ENCODE results near the gene TRIM45. TPM values are rescaled to one million over a fixed set of nuclear protein-coding genes. Genes with fewer than 3 reads are reported as not detected.
A peak's percentile ranks its signal among the peaks of the same experiment; 100 is the strongest.

Gene TRIM45
- total and polyA plus RNA-seq, 2 experiments from 2014 or later, result 4.1 to 4.3 TPM

GRCh38 chr1:117093091-117093534 lies 28.4 kb downstream of the TRIM45 start:
- H3K27ac ChIP-seq, result peak overlapping the region; percentile 84
- DNase-seq (ENCODE audit: low spot score), result peak; percentile 74

GRCh38 chr1:117092594-117092993 lies 29.0 kb downstream of the TRIM45 start:
- Histone ChIP-seq H3K4me1 (ENCODE audit: insufficient read depth) (peaks cover 12% of the 10 kb centered on the region), H3K9me2 (replicated peaks; ENCODE audit: insufficient read depth) (no peaks in the 10 kb centered on the region), H3K4me2 (peak overlapping the region; percentile 29), H3K27me3 (no peaks in the 10 kb centered on the region), H3K9me3 (ENCODE audit: low read depth) (no peaks in the 10 kb centered on the region), H2AFZ (no peak overlapping the region), H3K79me2 (no peaks in the 10 kb centered on the region), H3K36me3 (replicated peaks; ENCODE audit: insufficient read depth, low read depth) (no peaks in the 10 kb centered on the region), H4K20me1 (ENCODE audit: insufficient read depth, poor library complexity, severe bottlenecking) (no peaks in the 10 kb centered on the region), H3K4me3 (no peak overlapping the region), H3K27ac (peak overlapping the region; percentile 84)
- no peak for TF ChIP-seq CTCF (IDR thresholded peaks at IDR 0.05; ENCODE audit: poor library complexity)
- TF ChIP-seq EZH2phosphoT487 (IDR thresholded peaks at IDR 0.05; ENCODE audit: low read depth, severe bottlenecking, unreplicated experiment), result no peak
- TF ChIP-seq EZH2 (IDR thresholded peaks at IDR 0.05; ENCODE audit: borderline replicate concordance), result no peak
- WGBS (ENCODE audit: low lambda C conversion rate, missing lambda C conversion rate), result 89% methylated on average over 5 of the region's 5 CpGs
- no peak for DNase-seq (ENCODE audit: low spot score)

More at GRCh38 chr1:117093091-117093534, 28.4 kb downstream of the TRIM45 start:
- 33% methylated on average over 7 of the region's 7 CpGs for WGBS (ENCODE audit: low lambda C conversion rate, missing lambda C conversion rate)
- no peaks in the 10 kb centered on the region for H3K9me3 ChIP-seq (ENCODE audit: low read depth)
- H3K79me2 ChIP-seq, result no peaks in the 10 kb centered on the region
- no peaks in the 10 kb centered on the region for H3K36me3 ChIP-seq (replicated peaks; ENCODE audit: insufficient read depth, low read depth)
- H3K27me3 ChIP-seq, result no peaks in the 10 kb centered on the region
- peaks cover 12% of the 10 kb centered on the region for H3K4me1 ChIP-seq (ENCODE audit: insufficient read depth)
- no peak overlapping the region for H3K4me3 ChIP-seq
- H2AFZ ChIP-seq, result no peak overlapping the region
- TF ChIP-seq EZH2 (IDR thresholded peaks at IDR 0.05; ENCODE audit: borderline replicate concordance) (no peak), EZH2phosphoT487 (IDR thresholded peaks at IDR 0.05; ENCODE audit: low read depth, severe bottlenecking, unreplicated experiment) (no peak), CTCF (IDR thresholded peaks at IDR 0.05; ENCODE audit: poor library complexity) (no peak)
- peak overlapping the region; percentile 29 for H3K4me2 ChIP-seq
- H4K20me1 ChIP-seq (ENCODE audit: insufficient read depth, poor library complexity, severe bottlenecking), result no peaks in the 10 kb centered on the region
- no peaks in the 10 kb centered on the region for H3K9me2 ChIP-seq (replicated peaks; ENCODE audit: insufficient read depth)

GRCh38 chr1:117089996-117090395 lies 31.6 kb downstream of the TRIM45 start:
- Histone ChIP-seq H3K27me3 (no peaks in the 10 kb centered on the region), H4K20me1 (ENCODE audit: insufficient read depth, poor library complexity, severe bottlenecking) (no peaks in the 10 kb centered on the region), H3K4me2 (no peak overlapping the region), H3K36me3 (replicated peaks; ENCODE audit: insufficient read depth, low read depth) (no peaks in the 10 kb centered on the region), H3K27ac (no peak overlapping the region), H3K9me2 (replicated peaks; ENCODE audit: insufficient read depth) (no peaks in the 10 kb centered on the region), H2AFZ (no peak overlapping the region), H3K9me3 (ENCODE audit: low read depth) (no peaks in the 10 kb centered on the region), H3K4me1 (ENCODE audit: insufficient read depth) (peaks cover 12% of the 10 kb centered on the region), H3K4me3 (no peak overlapping the region), H3K79me2 (no peaks in the 10 kb centered on the region)
- DNase-seq (ENCODE audit: low spot score), result no peak
- WGBS (ENCODE audit: low lambda C conversion rate, missing lambda C conversion rate), result 89% methylated on average over 2 of the region's 2 CpGs
- TF ChIP-seq EZH2 (IDR thresholded peaks at IDR 0.05; ENCODE audit: borderline replicate concordance), result no peak
- TF ChIP-seq EZH2phosphoT487 (IDR thresholded peaks at IDR 0.05; ENCODE audit: low read depth, severe bottlenecking, unreplicated experiment), result no peak
- no peak for TF ChIP-seq CTCF (IDR thresholded peaks at IDR 0.05; ENCODE audit: poor library complexity)

GRCh38 chr1:117087686-117088085 lies 33.9 kb downstream of the TRIM45 start:
- H3K4me3 ChIP-seq, result no peak overlapping the region
- no peak overlapping the region for H3K27ac ChIP-seq
- no peaks in the 10 kb centered on the region for H3K79me2 ChIP-seq
- H3K27me3 ChIP-seq, result no peaks in the 10 kb centered on the region
- no peak for DNase-seq (ENCODE audit: low spot score)
- no peaks in the 10 kb centered on the region for H3K9me3 ChIP-seq (ENCODE audit: low read depth)
- H3K4me1 ChIP-seq (ENCODE audit: insufficient read depth), result no peaks in the 10 kb centered on the region
- WGBS (ENCODE audit: low lambda C conversion rate, missing lambda C conversion rate), result 98% methylated on average over 6 of the region's 6 CpGs
- TF ChIP-seq EZH2 (IDR thresholded peaks at IDR 0.05; ENCODE audit: borderline replicate concordance), result no peak
- TF ChIP-seq CTCF (IDR thresholded peaks at IDR 0.05; ENCODE audit: poor library complexity), result no peak
- no peak for TF ChIP-seq EZH2phosphoT487 (IDR thresholded peaks at IDR 0.05; ENCODE audit: low read depth, severe bottlenecking, unreplicated experiment)
- no peak overlapping the region for H2AFZ ChIP-seq
- no peaks in the 10 kb centered on the region for H4K20me1 ChIP-seq (ENCODE audit: insufficient read depth, poor library complexity, severe bottlenecking)
- H3K36me3 ChIP-seq (replicated peaks; ENCODE audit: insufficient read depth, low read depth), result no peaks in the 10 kb centered on the region
- H3K9me2 ChIP-seq (replicated peaks; ENCODE audit: insufficient read depth), result no peaks in the 10 kb centered on the region
- H3K4me2 ChIP-seq, result no peak overlapping the region
